A549 (cell line): ENCODE data around the gene EID2. TPM values are rescaled to one million over a fixed set of nuclear protein-coding genes. Genes with fewer than 3 reads are reported as not detected.

Source experiments
- ATAC-seq, 2 experiments: fragments of 200-7000 bp in 1 of 2; fragments of >200 bp in 1 of 2; cut with Nextera tagmentation in 1 of 2; cut with Tn5 transposase in 1 of 2; 3 replicates each; pipeline versions ENCODE4 v1.8.0 to v1.9.1; 2018 to 2020; ENCODE audit warnings: mild to moderate bottlenecking in 1 of 2, moderate library complexity in 1 of 2
- CTCF ChIA-PET: fragments of 300-600 bp; sonication (Branson Sonifier 250); formaldehyde crosslinking; extraction: SDS; loops from one replicate; lab custom pipeline; 2021; ENCODE audit warnings: antibody characterized with exemption, inconsistent platforms; lab: Yijun Ruan, JAX
- POLR2A ChIA-PET: fragments of 350-600 bp; formaldehyde crosslinking; extraction: SDS; loops from one replicate; lab custom pipeline; 2021; ENCODE audit warnings: antibody characterized with exemption, inconsistent platforms; lab: Yijun Ruan, JAX
- DNase-seq, 2 experiments: peaks; one replicate each; pipeline versions ENCODE4 v3.0.0 to v3.0.0-alpha.2; 2011 to 2016; ENCODE audit warnings: low read depth in 1 of 2, low spot score in 1 of 2
- FAIRE-seq: peaks from 2 replicates; lab custom pipeline; 2011; peaks lifted over from hg19 to GRCh38; lab: Jason Lieb, UNC
- H3K27ac ChIP-seq, 2 experiments: fragments of >200 bp; sonication (Bioruptor Twin); formaldehyde crosslinking; 3 replicates each; pipeline ENCODE4 v1.5.1; 2016 to 2017
- H3K4me1 ChIP-seq: fragments of >200 bp; sonication (Bioruptor Twin); formaldehyde crosslinking; 3 replicates; pipeline ENCODE4 v1.6.1; 2016
- H3K4me2 ChIP-seq: fragments of >200 bp; sonication (Bioruptor Twin); formaldehyde crosslinking; 3 replicates; pipeline ENCODE4 v1.6.1; 2016
- H3K4me3 ChIP-seq: fragments of >200 bp; sonication (Bioruptor Twin); formaldehyde crosslinking; 3 replicates; pipeline ENCODE4 v1.5.1; 2016
- H3K9me3 ChIP-seq: fragments of >200 bp; sonication (Bioruptor Twin); formaldehyde crosslinking; 3 replicates; pipeline ENCODE4 v1.6.1; 2016
- ATOH8 ChIP-seq: fragments of 250-450 bp; sonication (Bioruptor Pico); IDR thresholded peaks from 2 replicates; pipeline ENCODE4 v1.5.0; 2020; ENCODE audit warnings: low read depth, mild to moderate bottlenecking, moderate library complexity
- BHLHE40 ChIP-seq: IDR thresholded peaks from 2 replicates; pipeline ENCODE4 v1.6.1; 2012; ENCODE audit warnings: low read depth, low read length, inconsistent platforms
- CBX8 ChIP-seq: fragments of 200-600 bp; sonication (generic); IDR thresholded peaks from 2 replicates; pipeline ENCODE4 v1.6.1; 2016
- CTCF ChIP-seq: fragments of >200 bp; sonication (Bioruptor Twin); formaldehyde crosslinking; IDR thresholded peaks from 3 replicates; pipeline ENCODE4 v1.5.1; 2016
- E2F6 ChIP-seq: IDR thresholded peaks from 2 replicates; pipeline ENCODE4 v1.6.1; 2012; ENCODE audit warnings: low read depth, borderline replicate concordance
- EHF ChIP-seq: fragments of 250-450 bp; sonication (Bioruptor Pico); IDR thresholded peaks from 2 replicates; pipeline ENCODE4 v1.5.0; 2020; ENCODE audit warnings: mild to moderate bottlenecking
- FOSB ChIP-seq: fragments of 250-450 bp; sonication (Bioruptor Pico); IDR thresholded peaks from 2 replicates; pipeline ENCODE4 v1.5.0; 2020; ENCODE audit warnings: mild to moderate bottlenecking, moderate library complexity
- HOXA7 ChIP-seq: fragments of 250-450 bp; sonication (Bioruptor Pico); IDR thresholded peaks from 2 replicates; pipeline ENCODE4 v1.5.0; 2020; ENCODE audit warnings: mild to moderate bottlenecking, moderate library complexity
- JUN ChIP-seq, 2 experiments: fragments of >200 bp; sonication (Bioruptor Twin); formaldehyde crosslinking; IDR thresholded peaks; 2 replicates in 1 of 2; 3 replicates in 1 of 2; pipeline ENCODE4 v1.6.1; 2016 to 2017
- KDM1A ChIP-seq: fragments of 200-600 bp; sonication (generic); IDR thresholded peaks from 2 replicates; pipeline ENCODE4 v1.6.1; 2016; ENCODE audit warnings: low read depth, mild to moderate bottlenecking
- KDM5A ChIP-seq: fragments of 200-600 bp; sonication (generic); IDR thresholded peaks from 2 replicates; pipeline ENCODE4 v1.6.1; 2016; ENCODE audit warnings: antibody characterized with exemption, mild to moderate bottlenecking
- NFE2L2 ChIP-seq: fragments of 150-350 bp; conservative IDR thresholded peaks from 2 replicates; pipeline ENCODE4 v1.6.1; 2014; ENCODE audit warnings: low read length
- NR3C1 ChIP-seq: fragments of >200 bp; sonication (Bioruptor Twin); formaldehyde crosslinking; IDR thresholded peaks from 3 replicates; pipeline ENCODE4 v1.6.1; 2017
- PBX3 ChIP-seq: IDR thresholded peaks from 2 replicates; pipeline ENCODE4 v1.6.1; 2012
- RAD21 ChIP-seq, 2 experiments: fragments of >200 bp in 1 of 2; sonication (Bioruptor Twin) in 1 of 2; formaldehyde crosslinking in 1 of 2; IDR thresholded peaks in 1 of 2; conservative IDR thresholded peaks in 1 of 2; 2 replicates in 1 of 2; 3 replicates in 1 of 2; pipeline ENCODE4 v1.6.1; 2012 to 2018; ENCODE audit warnings: inconsistent platforms in 1 of 2
- RCOR1 ChIP-seq: fragments of 150-350 bp; IDR thresholded peaks from 2 replicates; pipeline ENCODE4 v1.6.1; 2014; ENCODE audit warnings: antibody characterized with exemption, low read length, low read depth
- REST ChIP-seq: fragments of 200-600 bp; sonication (generic); IDR thresholded peaks from 2 replicates; pipeline ENCODE4 v1.6.1; 2016; ENCODE audit warnings: antibody characterized with exemption, mild to moderate bottlenecking, moderate library complexity
- RNF2 ChIP-seq: fragments of 200-600 bp; sonication (generic); IDR thresholded peaks from 2 replicates; pipeline ENCODE4 v1.6.1; 2016; ENCODE audit warnings: low read depth, mild to moderate bottlenecking, antibody characterized with exemption, moderate library complexity, borderline replicate concordance
- ZSCAN20 ChIP-seq: fragments of 250-450 bp; sonication (Bioruptor Pico); IDR thresholded peaks from 2 replicates; pipeline ENCODE4 v1.8.0; 2022; ENCODE audit warnings: mild to moderate bottlenecking, moderate library complexity
- WGBS: methylation state at CpG from one replicate; pipeline ENCODE4 v1.1.6; 2017; ENCODE audit errors: missing lambda C conversion rate; 5-methylcytosine and 5-hydroxymethylcytosine counted together
- polyA plus RNA-seq, 4 experiments: library from polyadenylated mRNA; depleted of rRNA in 3 of 4; stranded (reverse); fragments of >200 nt; fragmentation: RNase III in 1 of 4; extraction: RNeasy Plus Mini Kit Qiagen cat#74134 plus additional on column Dnase treatment in 1 of 4; gene quantifications; 2 replicates in 3 of 4; 3 replicates in 1 of 4; pipeline ENCODE4 v1.2.3, GENCODE V29; 2011 to 2017

Gene EID2
- polyA plus RNA-seq, 2 of the 4 experiments (the other 2 are of a cell fraction): 26.1 to 53.0 TPM

GRCh38 chr19:39508629-39509028 is 31.3 kb downstream of the EID2 start:
- WGBS: 88% methylated on average over 9 of the region's 9 CpGs
- CTCF ChIA-PET: interaction anchor here (0.7 to 17.0 kb wide), 8 partner anchors 9 to 69 kb away, joined by 3 to 257 read pairs (median 4); partner anchors contain the start of genes DLL3 and EID2B
- ATAC-seq (no peak), DNase-seq (no peak), FAIRE-seq (no peak)
- no peak overlapping the region for H3K27ac ChIP-seq
- no peak overlapping the region for H3K4me3 ChIP-seq
- peaks cover 5% of the 10 kb centered on the region for H3K9me3 ChIP-seq
- POLR2A ChIA-PET: interaction anchor here (2.0 kb wide), 1 partner anchor 63 kb away, joined by 6 read pairs; the partner anchor contains the start of gene SUPT5H
- TF ChIP-seq E2F6: no peak
- peak; percentile 13; the same call in 1 of the 2 replicates for TF ChIP-seq KDM1A
- peaks cover 13% of the 10 kb centered on the region for H3K4me1 ChIP-seq
- H3K4me2 ChIP-seq: no peak overlapping the region; the same call in 2 of the 3 replicates

GRCh38 chr19:39507715-39508364 is 32.1 kb downstream of the EID2 start:
- POLR2A ChIA-PET: interaction anchor here (0.6 to 2.0 kb wide), 3 partner anchors 62 to 339 kb away, joined by 3 to 6 read pairs (median 3); partner anchors contain the start of genes FBL, RPS16 and SUPT5H
- DNase-seq (no peak), ATAC-seq (no peak), FAIRE-seq (no peak)
- Histone ChIP-seq H3K4me3 (peak overlapping the region; percentile 66), H3K9me3 (peaks cover 5% of the 10 kb centered on the region)
- WGBS: 74% methylated on average over 24 of the region's 24 CpGs
- peak; percentile 1; the same call in 1 of the 2 replicates for TF ChIP-seq RNF2
- no peak for TF ChIP-seq BHLHE40
- TF ChIP-seq RCOR1: 0 out of 2 replicates have a peak, but pooled peaks have one; percentile 27
- TF ChIP-seq, all 56 proteins: peak for 2
- Histone ChIP-seq H3K4me2 (peak overlapping the region; percentile 85), H3K4me1 (peaks cover 16% of the 10 kb centered on the region), H3K27ac (peak overlapping the region; percentile 81 to 86)
- CTCF ChIA-PET: interaction anchor here (0.8 to 17.0 kb wide), 9 partner anchors 9 to 110 kb away, joined by 3 to 257 read pairs (median 4); partner anchors contain the start of genes DLL3, EID2, EID2B and RPS16

- Histone ChIP-seq H3K4me2 (peak overlapping the region; percentile 85), H3K9me3 (peaks cover 5% of the 10 kb centered on the region), H3K4me1 (peaks cover 19% of the 10 kb centered on the region), H3K27ac (peak overlapping the region; percentile 81 to 86), H3K4me3 (peak overlapping the region; percentile 66)
- FAIRE-seq (peak; percentile 97), ATAC-seq (peak; percentile 82 to 86), DNase-seq (peak; percentile 94 to 99)
- ChIA-PET POLR2A (interaction anchor here (0.6 to 2.0 kb wide), 4 partner anchors 62 to 339 kb away, joined by 3 to 10 read pairs (median 4); partner anchors contain the start of genes FBL, RPS16 and SUPT5H), CTCF (interaction anchor here (0.7 to 17.0 kb wide), 10 partner anchors 8 to 1499 kb away, joined by 3 to 257 read pairs (median 4); partner anchors contain the start of genes DLL3, EID2, EID2B and PLEKHG2)
- 5% methylated on average over 92 of the region's 96 CpGs for WGBS
- TF ChIP-seq PBX3 (no peak), JUN (IDR thresholded peaks at IDR 0.05) (peak in 1 of 2 experiments; percentile 79; a peak in 4 of 5 replicates), CBX8 (no peak), REST (no peak), FOSB (CRISPR knock-in tag) (no peak), ATOH8 (CRISPR knock-in tag) (peak; percentile 97), NFE2L2 (no peak), HOXA7 (CRISPR knock-in tag) (no peak), NR3C1 (no peak), ZSCAN20 (CRISPR knock-in tag) (peak; percentile 80; the same call in 1 of the 2 replicates), E2F6 (peak; percentile 100), RAD21 (conservative IDR thresholded peaks at IDR 0.05 in 1 of 2, IDR thresholded peaks at IDR 0.05 in 1 of 2) (no peak), BHLHE40 (peak; percentile 84; the same call in 1 of the 2 replicates), EHF (CRISPR knock-in tag) (peak; percentile 87), KDM5A (no peak), CTCF (no peak)
Measured at GRCh38 chr19:39506944-39507714, 32.8 kb downstream of the EID2 start.
